ENCODE results near the gene SLC12A1. TPM values are rescaled to one million over a fixed set of nuclear protein-coding genes. Genes with fewer than 3 reads are reported as not detected.

Gene SLC12A1
- total RNA-seq, 1 experiment from 2014 or later, result not detected

GRCh38 chr15:48298914-48299313, 92.8 kb downstream of the SLC12A1 start:
- DNase-seq, result no peak
- no peaks in the 10 kb centered on the region for H3K9me2 ChIP-seq (replicated peaks; ENCODE audit: insufficient read depth, low read length)
- H3K4me1 ChIP-seq (ENCODE audit: low read length), result no peaks in the 10 kb centered on the region
- H3K36me3 ChIP-seq (ENCODE audit: insufficient read depth, low read length), result no peaks in the 10 kb centered on the region
- no peaks in the 10 kb centered on the region for H4K20me1 ChIP-seq (ENCODE audit: insufficient read depth, low read depth, low read length)
- no peaks in the 10 kb centered on the region for H3K9me3 ChIP-seq (ENCODE audit: low read length)
- H2AFZ ChIP-seq (ENCODE audit: low read length), result no peak overlapping the region
- no peak overlapping the region for H3K9ac ChIP-seq (ENCODE audit: low read length)
- no peak overlapping the region for H3K27ac ChIP-seq (ENCODE audit: low read length)
- no peak overlapping the region for H3K4me2 ChIP-seq (ENCODE audit: low read depth, low read length, poor library complexity, severe bottlenecking)
- H3K79me2 ChIP-seq (ENCODE audit: low read length), result no peaks in the 10 kb centered on the region
- no peaks in the 10 kb centered on the region for H3K27me3 ChIP-seq (ENCODE audit: low read length)
- no peak overlapping the region for H3K4me3 ChIP-seq (ENCODE audit: low read length)

- Histone ChIP-seq H3K9me2 (replicated peaks; ENCODE audit: insufficient read depth, low read length) (no peaks in the 10 kb centered on the region), H3K27ac (ENCODE audit: low read length) (no peak overlapping the region)
Measured at GRCh38 chr15:48300038-48300437, 93.9 kb downstream of the SLC12A1 start.

GRCh38 chr15:48304398-48304797, 98.3 kb downstream of the SLC12A1 start:
- no peaks in the 10 kb centered on the region for H3K9me3 ChIP-seq (ENCODE audit: low read length)
- H3K79me2 ChIP-seq (ENCODE audit: low read length), result no peaks in the 10 kb centered on the region
- no peak for DNase-seq
- H3K27me3 ChIP-seq (ENCODE audit: low read length), result no peaks in the 10 kb centered on the region
- no peak overlapping the region for H3K9ac ChIP-seq (ENCODE audit: low read length)
- H3K9me2 ChIP-seq (replicated peaks; ENCODE audit: insufficient read depth, low read length), result no peaks in the 10 kb centered on the region
- no peak overlapping the region for H3K4me2 ChIP-seq (ENCODE audit: low read depth, low read length, poor library complexity, severe bottlenecking)
- no peak overlapping the region for H3K4me3 ChIP-seq (ENCODE audit: low read length)
- no peaks in the 10 kb centered on the region for H4K20me1 ChIP-seq (ENCODE audit: insufficient read depth, low read depth, low read length)
- H3K36me3 ChIP-seq (ENCODE audit: insufficient read depth, low read length), result no peaks in the 10 kb centered on the region
- no peaks in the 10 kb centered on the region for H3K4me1 ChIP-seq (ENCODE audit: low read length)
- H2AFZ ChIP-seq (ENCODE audit: low read length), result no peak overlapping the region
- H3K27ac ChIP-seq (ENCODE audit: low read length), result no peak overlapping the region

More at GRCh38 chr15:48300038-48300437, 93.9 kb downstream of the SLC12A1 start:
- Histone ChIP-seq H3K4me3 (ENCODE audit: low read length) (no peak overlapping the region), H3K4me1 (ENCODE audit: low read length) (no peaks in the 10 kb centered on the region), H3K9me3 (ENCODE audit: low read length) (no peaks in the 10 kb centered on the region), H2AFZ (ENCODE audit: low read length) (no peak overlapping the region), H3K27me3 (ENCODE audit: low read length) (no peaks in the 10 kb centered on the region), H4K20me1 (ENCODE audit: insufficient read depth, low read depth, low read length) (no peaks in the 10 kb centered on the region), H3K79me2 (ENCODE audit: low read length) (no peaks in the 10 kb centered on the region), H3K36me3 (ENCODE audit: insufficient read depth, low read length) (no peaks in the 10 kb centered on the region), H3K4me2 (ENCODE audit: low read depth, low read length, poor library complexity, severe bottlenecking) (no peak overlapping the region), H3K9ac (ENCODE audit: low read length) (no peak overlapping the region)
- DNase-seq, result no peak

- no peaks in the 10 kb centered on the region for H3K79me2 ChIP-seq (ENCODE audit: low read length)
- DNase-seq, result no peak
Measured at GRCh38 chr15:48306639-48307038, 100.5 kb downstream of the SLC12A1 start.

GRCh38 chr15:48307586-48307985, 101.5 kb downstream of the SLC12A1 start:
- Histone ChIP-seq H4K20me1 (ENCODE audit: insufficient read depth, low read depth, low read length) (no peaks in the 10 kb centered on the region), H3K4me1 (ENCODE audit: low read length) (no peaks in the 10 kb centered on the region), H3K9ac (ENCODE audit: low read length) (no peak overlapping the region), H3K9me2 (replicated peaks; ENCODE audit: insufficient read depth, low read length) (no peaks in the 10 kb centered on the region), H3K4me3 (ENCODE audit: low read length) (no peak overlapping the region), H3K36me3 (ENCODE audit: insufficient read depth, low read length) (no peaks in the 10 kb centered on the region), H3K27me3 (ENCODE audit: low read length) (no peaks in the 10 kb centered on the region), H3K27ac (ENCODE audit: low read length) (no peak overlapping the region), H3K4me2 (ENCODE audit: low read depth, low read length, poor library complexity, severe bottlenecking) (no peak overlapping the region), H3K79me2 (ENCODE audit: low read length) (no peaks in the 10 kb centered on the region), H2AFZ (ENCODE audit: low read length) (no peak overlapping the region), H3K9me3 (ENCODE audit: low read length) (no peaks in the 10 kb centered on the region)
- no peak for DNase-seq

More at GRCh38 chr15:48306639-48307038, 100.5 kb downstream of the SLC12A1 start:
- no peaks in the 10 kb centered on the region for H3K9me2 ChIP-seq (replicated peaks; ENCODE audit: insufficient read depth, low read length)
- H3K4me3 ChIP-seq (ENCODE audit: low read length), result no peak overlapping the region
- H3K27ac ChIP-seq (ENCODE audit: low read length), result no peak overlapping the region
- no peak overlapping the region for H3K4me2 ChIP-seq (ENCODE audit: low read depth, low read length, poor library complexity, severe bottlenecking)
- no peaks in the 10 kb centered on the region for H4K20me1 ChIP-seq (ENCODE audit: insufficient read depth, low read depth, low read length)
- H3K36me3 ChIP-seq (ENCODE audit: insufficient read depth, low read length), result no peaks in the 10 kb centered on the region
- no peak overlapping the region for H3K9ac ChIP-seq (ENCODE audit: low read length)
- H3K27me3 ChIP-seq (ENCODE audit: low read length), result no peaks in the 10 kb centered on the region
- H3K9me3 ChIP-seq (ENCODE audit: low read length), result no peaks in the 10 kb centered on the region
- H3K4me1 ChIP-seq (ENCODE audit: low read length), result no peaks in the 10 kb centered on the region
- H2AFZ ChIP-seq (ENCODE audit: low read length), result no peak overlapping the region

- Histone ChIP-seq H3K9me3 (ENCODE audit: low read length) (no peaks in the 10 kb centered on the region), H3K9me2 (replicated peaks; ENCODE audit: insufficient read depth, low read length) (no peaks in the 10 kb centered on the region), H3K36me3 (ENCODE audit: insufficient read depth, low read length) (no peaks in the 10 kb centered on the region), H3K27me3 (ENCODE audit: low read length) (no peaks in the 10 kb centered on the region), H3K9ac (ENCODE audit: low read length) (no peak overlapping the region), H4K20me1 (ENCODE audit: insufficient read depth, low read depth, low read length) (no peaks in the 10 kb centered on the region), H3K27ac (ENCODE audit: low read length) (no peak overlapping the region), H3K4me2 (ENCODE audit: low read depth, low read length, poor library complexity, severe bottlenecking) (no peak overlapping the region), H3K4me1 (ENCODE audit: low read length) (no peaks in the 10 kb centered on the region), H2AFZ (ENCODE audit: low read length) (no peak overlapping the region), H3K79me2 (ENCODE audit: low read length) (no peaks in the 10 kb centered on the region), H3K4me3 (ENCODE audit: low read length) (no peak overlapping the region)
- DNase-seq, result no peak
Measured at GRCh38 chr15:48309740-48310139, 103.6 kb downstream of the SLC12A1 start.

- Histone ChIP-seq H3K9me2 (replicated peaks; ENCODE audit: insufficient read depth, low read length) (no peaks in the 10 kb centered on the region), H3K9ac (ENCODE audit: low read length) (no peak overlapping the region), H3K27ac (ENCODE audit: low read length) (no peak overlapping the region), H4K20me1 (ENCODE audit: insufficient read depth, low read depth, low read length) (no peaks in the 10 kb centered on the region), H3K4me1 (ENCODE audit: low read length) (no peaks in the 10 kb centered on the region), H3K4me2 (ENCODE audit: low read depth, low read length, poor library complexity, severe bottlenecking) (no peak overlapping the region), H3K79me2 (ENCODE audit: low read length) (no peaks in the 10 kb centered on the region), H3K36me3 (ENCODE audit: insufficient read depth, low read length) (no peaks in the 10 kb centered on the region), H3K9me3 (ENCODE audit: low read length) (no peaks in the 10 kb centered on the region), H3K27me3 (ENCODE audit: low read length) (no peaks in the 10 kb centered on the region), H3K4me3 (ENCODE audit: low read length) (no peak overlapping the region), H2AFZ (ENCODE audit: low read length) (no peak overlapping the region)
- no peak for DNase-seq
Measured at GRCh38 chr15:48313216-48313615, 107.1 kb downstream of the SLC12A1 start.

- Histone ChIP-seq H3K9ac (ENCODE audit: low read length) (no peak overlapping the region), H2AFZ (ENCODE audit: low read length) (no peak overlapping the region), H3K27me3 (ENCODE audit: low read length) (no peaks in the 10 kb centered on the region), H3K4me2 (ENCODE audit: low read depth, low read length, poor library complexity, severe bottlenecking) (no peak overlapping the region), H3K4me1 (ENCODE audit: low read length) (no peaks in the 10 kb centered on the region), H4K20me1 (ENCODE audit: insufficient read depth, low read depth, low read length) (no peaks in the 10 kb centered on the region), H3K9me3 (ENCODE audit: low read length) (no peaks in the 10 kb centered on the region), H3K4me3 (ENCODE audit: low read length) (no peak overlapping the region), H3K36me3 (ENCODE audit: insufficient read depth, low read length) (no peaks in the 10 kb centered on the region), H3K27ac (ENCODE audit: low read length) (no peak overlapping the region), H3K79me2 (ENCODE audit: low read length) (no peaks in the 10 kb centered on the region), H3K9me2 (replicated peaks; ENCODE audit: insufficient read depth, low read length) (no peaks in the 10 kb centered on the region)
- DNase-seq, result no peak
Measured at GRCh38 chr15:48315041-48315440, 108.9 kb downstream of the SLC12A1 start.

GRCh38 chr15:48317221-48317620, 111.1 kb downstream of the SLC12A1 start:
- H3K4me1 ChIP-seq (ENCODE audit: low read length), result no peaks in the 10 kb centered on the region
- no peak overlapping the region for H3K4me2 ChIP-seq (ENCODE audit: low read depth, low read length, poor library complexity, severe bottlenecking)
- H3K9me2 ChIP-seq (replicated peaks; ENCODE audit: insufficient read depth, low read length), result no peaks in the 10 kb centered on the region
- no peak overlapping the region for H3K9ac ChIP-seq (ENCODE audit: low read length)
- no peaks in the 10 kb centered on the region for H3K36me3 ChIP-seq (ENCODE audit: insufficient read depth, low read length)
- H3K27me3 ChIP-seq (ENCODE audit: low read length), result no peaks in the 10 kb centered on the region
- H3K27ac ChIP-seq (ENCODE audit: low read length), result no peak overlapping the region
- no peak overlapping the region for H3K4me3 ChIP-seq (ENCODE audit: low read length)
- H3K9me3 ChIP-seq (ENCODE audit: low read length), result no peaks in the 10 kb centered on the region
- no peaks in the 10 kb centered on the region for H4K20me1 ChIP-seq (ENCODE audit: insufficient read depth, low read depth, low read length)
- H3K79me2 ChIP-seq (ENCODE audit: low read length), result no peaks in the 10 kb centered on the region
- H2AFZ ChIP-seq (ENCODE audit: low read length), result no peak overlapping the region
- DNase-seq, result no peak
